ENCODE measurements around the gene DOCK11. TPM values are rescaled to one million over a fixed set of nuclear protein-coding genes. Genes with fewer than 3 reads are reported as not detected.

The DOCK11 gene
- total RNA-seq, 4 donors from 2014 or later = 131 to 240 (median 175) TPM

DNA sequence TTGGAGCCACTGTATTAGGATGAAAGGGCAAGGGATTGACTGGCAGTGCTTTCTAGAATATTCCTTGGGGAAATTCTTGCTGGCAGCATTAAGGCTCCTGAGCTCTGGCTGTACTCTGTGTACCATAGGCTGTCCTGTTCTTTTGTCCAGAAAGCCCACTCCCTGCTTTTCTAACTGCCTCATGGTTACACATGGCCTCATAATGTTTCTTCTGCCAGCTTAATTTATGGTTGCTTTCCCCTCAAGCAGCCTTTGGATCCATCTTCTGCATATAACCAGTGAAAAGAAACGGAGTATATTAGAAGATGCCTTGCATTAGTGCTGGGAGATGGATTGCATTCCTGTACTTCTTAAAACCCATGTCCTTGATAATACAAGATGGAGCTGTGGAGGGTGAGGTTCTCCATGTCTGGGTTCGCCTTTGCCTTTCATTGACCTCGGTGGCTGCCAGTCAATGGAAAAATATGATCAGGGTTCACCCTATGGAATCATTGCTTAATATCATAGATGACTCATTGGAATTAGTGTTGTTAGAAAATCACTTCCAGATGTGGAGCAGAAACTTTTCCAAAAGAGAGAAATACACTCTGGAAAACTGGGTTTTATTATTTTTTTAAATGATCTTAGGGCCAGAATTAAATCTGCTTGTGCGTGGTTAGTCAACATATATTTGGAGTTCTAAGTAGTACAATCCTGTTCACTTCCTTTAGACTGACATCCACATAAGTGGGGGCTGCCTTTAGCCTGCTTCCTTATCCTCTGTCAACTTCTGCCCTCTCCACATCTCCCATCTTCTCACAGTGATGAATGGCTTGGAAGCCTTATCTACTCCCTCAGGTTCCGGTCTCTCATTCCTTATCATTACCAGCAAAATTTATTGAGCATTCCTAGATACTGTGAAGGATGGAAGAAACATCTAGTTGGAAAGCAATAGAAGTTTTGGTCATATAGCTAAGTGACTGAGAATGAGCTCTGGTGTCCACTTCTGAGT is 24.9 kb downstream of the DOCK11 start:
- no peak for TF ChIP-seq CTCF (IDR thresholded peaks at IDR 0.05; ENCODE audit: low read depth)

DNA sequence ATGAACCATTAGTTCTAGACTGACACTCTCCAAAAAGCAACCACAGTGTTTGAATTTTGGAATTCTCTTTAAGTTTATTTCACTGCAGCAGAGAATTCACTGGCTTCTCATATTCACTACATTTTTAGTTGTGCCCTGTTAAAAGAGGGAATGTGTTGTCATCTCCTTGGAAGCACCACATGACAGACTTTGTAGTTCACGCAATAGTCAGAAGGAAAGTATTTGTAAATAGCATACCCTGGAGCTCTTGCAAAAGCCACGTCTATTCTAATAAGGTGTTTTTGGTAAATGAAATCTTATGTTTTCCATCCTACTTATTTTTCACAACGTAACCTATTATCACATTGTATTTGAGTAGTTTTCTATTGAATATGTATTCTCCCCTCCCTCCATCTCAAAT is 25.8 kb downstream of the DOCK11 start:
- no peak for TF ChIP-seq CTCF (IDR thresholded peaks at IDR 0.05; ENCODE audit: low read depth)

DNA sequence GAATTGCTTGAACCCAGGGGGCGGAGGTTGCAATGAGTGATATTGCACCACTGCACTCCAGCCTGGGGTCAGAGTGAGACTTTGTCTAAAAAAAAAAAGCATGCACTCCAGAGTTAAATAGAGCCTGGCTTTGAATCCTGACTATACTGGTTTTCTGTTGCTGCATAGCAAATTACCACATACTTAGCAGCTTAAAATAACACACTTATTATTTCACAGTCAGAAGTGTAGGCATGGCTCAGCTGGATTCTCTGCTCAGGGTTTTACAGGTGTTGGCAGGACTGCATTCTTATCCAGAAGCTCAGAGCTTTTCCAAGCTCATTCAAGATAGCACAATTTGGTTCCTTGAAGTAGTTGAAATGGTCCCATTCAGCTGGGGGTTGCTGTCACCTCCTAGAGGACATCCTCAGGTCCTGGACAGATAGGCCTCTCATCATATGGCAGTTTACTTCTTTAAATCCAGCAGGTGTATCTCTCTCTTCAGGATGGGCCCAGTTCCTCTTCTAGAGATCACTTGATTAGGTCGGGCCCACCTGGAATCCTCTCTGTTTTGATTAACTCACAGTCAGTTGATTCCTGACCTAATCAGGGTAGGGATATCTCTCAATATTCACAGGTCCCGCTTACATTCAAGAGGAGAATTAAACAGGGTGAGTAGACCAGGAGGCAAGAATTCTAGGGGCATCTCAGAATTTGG is 26.8 kb downstream of the DOCK11 start:
- TF ChIP-seq CTCF (IDR thresholded peaks at IDR 0.05; ENCODE audit: low read depth) = no peak

- TF ChIP-seq CTCF (IDR thresholded peaks at IDR 0.05; ENCODE audit: low read depth) = no peak
Measured at GRCh38 chrX:118523920-118524319, 28.3 kb downstream of the DOCK11 start.

- no peak for TF ChIP-seq CTCF (IDR thresholded peaks at IDR 0.05; ENCODE audit: low read depth)
Measured at GRCh38 chrX:118524344-118524743, 28.7 kb downstream of the DOCK11 start.

GRCh38 chrX:118525174-118525730 is 29.6 kb downstream of the DOCK11 start:
- TF ChIP-seq CTCF (IDR thresholded peaks at IDR 0.05; ENCODE audit: low read depth) = no peak

DNA sequence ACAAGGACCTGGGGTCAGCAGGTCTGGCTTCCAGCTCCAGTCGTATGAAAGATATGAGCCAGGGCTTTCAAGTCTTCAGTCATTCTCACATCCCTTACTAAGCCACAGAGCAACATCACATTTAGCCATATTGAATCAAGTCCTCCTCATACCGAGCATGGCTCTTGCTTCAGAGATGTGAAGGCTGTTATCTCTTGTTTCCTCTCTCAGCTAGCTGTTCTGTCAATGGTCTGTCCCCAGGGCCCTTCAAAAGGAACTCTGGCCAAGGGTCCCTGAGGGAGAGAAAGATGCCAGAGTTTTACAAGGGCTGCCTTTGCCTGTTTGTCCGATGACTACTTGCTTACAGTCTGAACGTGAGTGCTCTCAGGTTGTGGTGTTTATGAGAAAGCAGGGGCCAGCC is 30.5 kb downstream of the DOCK11 start:
- TF ChIP-seq CTCF (IDR thresholded peaks at IDR 0.05; ENCODE audit: low read depth) = no peak

All from subcutaneous adipose tissue (tissue), 4 donors.